ENCODE measurements around the gene CEP350. TPM values are rescaled to one million over a fixed set of nuclear protein-coding genes. Genes with fewer than 3 reads are reported as not detected.

CEP350 gene
- total RNA-seq, 4 donors from 2014 or later: 40.0 to 60.3 (median 57.3) TPM

DNA sequence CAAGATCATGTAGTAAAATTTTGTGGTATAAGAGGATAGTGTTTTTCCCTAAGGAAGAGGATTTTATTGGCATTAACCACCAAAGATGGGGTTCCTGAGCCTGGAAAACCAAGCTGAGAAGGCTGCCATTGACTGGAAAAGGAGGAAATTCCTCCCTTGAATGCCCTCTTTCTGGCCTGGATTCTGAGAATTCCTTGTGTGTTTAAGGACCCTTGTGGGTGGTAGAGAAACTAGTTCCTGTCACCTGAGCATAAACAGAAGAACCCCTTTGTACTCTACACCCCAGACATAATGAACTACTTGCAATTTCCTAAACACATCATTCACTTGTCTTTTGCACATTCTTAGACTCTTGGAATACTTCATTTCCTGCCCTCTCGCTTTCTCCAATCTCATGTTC, 33.1 kb upstream of the CEP350 start:
- TF ChIP-seq, protein P1, sequence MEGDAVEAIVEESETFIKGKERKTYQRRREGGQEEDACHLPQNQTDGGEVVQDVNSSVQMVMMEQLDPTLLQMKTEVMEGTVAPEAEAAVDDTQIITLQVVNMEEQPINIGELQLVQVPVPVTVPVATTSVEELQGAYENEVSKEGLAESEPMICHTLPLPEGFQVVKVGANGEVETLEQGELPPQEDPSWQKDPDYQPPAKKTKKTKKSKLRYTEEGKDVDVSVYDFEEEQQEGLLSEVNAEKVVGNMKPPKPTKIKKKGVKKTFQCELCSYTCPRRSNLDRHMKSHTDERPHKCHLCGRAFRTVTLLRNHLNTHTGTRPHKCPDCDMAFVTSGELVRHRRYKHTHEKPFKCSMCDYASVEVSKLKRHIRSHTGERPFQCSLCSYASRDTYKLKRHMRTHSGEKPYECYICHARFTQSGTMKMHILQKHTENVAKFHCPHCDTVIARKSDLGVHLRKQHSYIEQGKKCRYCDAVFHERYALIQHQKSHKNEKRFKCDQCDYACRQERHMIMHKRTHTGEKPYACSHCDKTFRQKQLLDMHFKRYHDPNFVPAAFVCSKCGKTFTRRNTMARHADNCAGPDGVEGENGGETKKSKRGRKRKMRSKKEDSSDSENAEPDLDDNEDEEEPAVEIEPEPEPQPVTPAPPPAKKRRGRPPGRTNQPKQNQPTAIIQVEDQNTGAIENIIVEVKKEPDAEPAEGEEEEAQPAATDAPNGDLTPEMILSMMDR (IDR thresholded peaks at IDR 0.05): no peak
- no peak for TF ChIP-seq POLR2AphosphoS5 (IDR thresholded peaks at IDR 0.05)
- no peak for TF ChIP-seq EP300 (IDR thresholded peaks at IDR 0.05; ENCODE audit: low read depth)
- no peak for TF ChIP-seq POLR2A (IDR thresholded peaks at IDR 0.05)
- H3K36me3 ChIP-seq: peaks cover 0 to 38% (median 8%) of the 10 kb centered on the region in 4 donors

DNA sequence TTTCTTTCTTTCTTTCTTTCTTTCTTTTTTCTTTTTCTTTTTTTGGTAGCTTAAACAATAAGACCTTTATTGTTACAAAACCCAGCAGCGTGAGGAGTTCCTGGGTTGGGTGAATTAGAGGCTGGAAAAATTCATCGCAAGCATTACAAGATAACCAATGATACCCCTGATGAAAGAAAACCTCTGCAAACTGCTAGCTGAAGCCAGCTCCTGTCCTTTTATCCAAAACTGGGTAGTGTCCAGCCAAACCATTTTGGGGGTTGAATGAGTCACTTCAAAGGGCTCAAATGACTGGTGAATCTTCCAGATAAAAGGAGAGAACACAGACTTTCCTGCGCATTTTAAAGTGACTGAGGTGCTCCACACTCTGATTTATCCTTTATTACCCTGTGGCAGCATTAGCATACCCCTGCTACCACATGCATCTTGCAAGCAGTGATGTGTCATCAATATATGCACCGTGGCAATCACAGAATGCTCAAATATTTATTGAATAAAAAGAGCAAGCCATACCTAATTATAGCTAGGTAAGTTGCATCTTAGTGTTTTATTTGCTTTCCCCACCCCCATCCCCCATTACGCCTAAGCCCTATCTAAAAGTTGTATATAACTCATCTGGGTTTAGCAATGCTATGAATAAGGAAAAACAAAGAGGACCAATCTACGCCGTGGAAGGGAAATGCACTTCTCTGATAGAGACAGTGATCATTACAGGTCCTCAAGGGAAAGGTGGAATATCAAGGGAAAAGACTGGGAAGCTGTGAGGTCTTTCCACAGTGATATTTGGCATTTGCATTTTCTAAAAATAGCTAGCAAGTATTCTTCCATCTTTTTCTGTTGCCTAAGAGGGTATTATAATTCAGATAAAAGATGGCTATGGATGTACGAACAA, 32.4 kb upstream of the CEP350 start:
- DNase-seq: no peak
- H3K27ac ChIP-seq: no peak overlapping the region
- H3K27me3 ChIP-seq: no peaks in the 10 kb centered on the region
- no peaks in the 10 kb centered on the region for H3K4me1 ChIP-seq
- H3K36me3 ChIP-seq: peaks cover 0 to 33% (median 8%) of the 10 kb centered on the region in 4 donors
- no peak overlapping the region for H3K4me3 ChIP-seq
- 85 to 91% methylated on average over 7 to 8 of the region's 8 CpGs for WGBS, 2 donors (ENCODE audit: low coverage in 1 of 2)
- intact Hi-C loops (cut with DNase I; ENCODE audit: low total_unique reads): no loop called here
- no peaks in the 10 kb centered on the region for H3K9me3 ChIP-seq
- no peak for TF ChIP-seq POLR2AphosphoS5 (IDR thresholded peaks at IDR 0.05)
- no peak for TF ChIP-seq EP300 (IDR thresholded peaks at IDR 0.05; ENCODE audit: low read depth)
- TF ChIP-seq, protein P1 (IDR thresholded peaks at IDR 0.05): no peak
- TF ChIP-seq POLR2A (IDR thresholded peaks at IDR 0.05): no peak
- in situ Hi-C loops (cut with MboI; ENCODE audit: low pct_ligation_motif_present in 1 of 4, low pct_unique_long_range_greater_than_20kb in 1 of 4, low sequenced_read_pairs in 3 of 4): no loop called here

More for the DNA sequence above, 33.1 kb upstream of the CEP350 start:
- intact Hi-C loops (cut with DNase I; ENCODE audit: low total_unique reads): no loop called here
- Histone ChIP-seq H3K27me3 (no peaks in the 10 kb centered on the region), H3K27ac (no peak overlapping the region), H3K4me3 (no peak overlapping the region), H3K9me3 (no peaks in the 10 kb centered on the region), H3K4me1 (no peaks in the 10 kb centered on the region)
- in situ Hi-C loops (cut with MboI; ENCODE audit: low pct_ligation_motif_present in 1 of 4, low pct_unique_long_range_greater_than_20kb in 1 of 4, low sequenced_read_pairs in 3 of 4): no loop called here
- no peak for DNase-seq
- WGBS, 2 donors (ENCODE audit: low coverage in 1 of 2): 88 to 100% methylated on average over 1 of the region's 1 CpG

DNA sequence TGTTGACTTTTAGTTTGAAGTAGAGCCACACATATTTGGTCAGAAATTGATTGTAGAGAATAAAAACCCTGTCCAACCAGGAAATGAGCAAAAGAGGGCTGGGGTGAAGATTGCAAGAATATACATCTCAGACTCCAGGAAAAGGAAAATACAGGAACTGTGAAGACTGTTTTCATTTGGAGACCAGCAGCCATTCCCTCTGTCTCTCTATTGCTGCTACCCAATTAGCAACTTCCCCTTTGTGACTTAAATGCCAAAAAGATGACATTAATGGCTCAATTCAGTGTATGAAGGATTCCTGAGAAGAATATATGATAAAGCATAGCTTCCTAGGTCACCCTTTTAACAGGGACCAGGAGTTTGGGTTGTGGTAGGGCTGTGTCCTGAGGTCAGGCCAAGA, 31.6 kb upstream of the CEP350 start:
- Histone ChIP-seq H3K36me3 (peaks cover 0 to 25% (median 4%) of the 10 kb centered on the region in 4 donors), H3K9me3 (no peaks in the 10 kb centered on the region), H3K27me3 (no peaks in the 10 kb centered on the region), H3K27ac (no peak overlapping the region), H3K4me3 (no peak overlapping the region), H3K4me1 (no peaks in the 10 kb centered on the region)
- DNase-seq: no peak
- intact Hi-C loops (cut with DNase I; ENCODE audit: low total_unique reads): no loop called here
- TF ChIP-seq, protein P1 (IDR thresholded peaks at IDR 0.05): no peak
- TF ChIP-seq POLR2AphosphoS5 (IDR thresholded peaks at IDR 0.05): no peak
- TF ChIP-seq EP300 (IDR thresholded peaks at IDR 0.05; ENCODE audit: low read depth): no peak
- TF ChIP-seq POLR2A (IDR thresholded peaks at IDR 0.05): no peak
- in situ Hi-C loops (cut with MboI; ENCODE audit: low pct_ligation_motif_present in 1 of 4, low pct_unique_long_range_greater_than_20kb in 1 of 4, low sequenced_read_pairs in 3 of 4): no loop called here

DNA sequence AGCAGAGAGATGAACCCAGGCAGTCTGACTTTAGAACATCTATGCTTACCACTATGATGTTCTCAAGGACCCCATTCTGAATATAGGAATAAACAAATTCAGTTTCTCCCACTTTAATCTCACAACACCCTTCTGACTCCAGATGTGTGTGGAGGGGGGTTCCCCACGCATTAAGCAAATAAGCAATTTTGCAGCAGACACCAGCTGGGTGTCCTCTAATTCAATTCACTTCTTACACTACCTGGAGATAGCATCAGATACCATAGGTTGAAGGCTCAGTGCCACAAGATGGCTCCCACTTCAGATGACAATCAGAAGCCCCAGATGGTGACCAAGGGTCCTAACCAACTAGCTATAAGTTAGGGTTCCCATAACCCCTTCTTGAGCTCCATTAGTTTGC, 30.3 kb upstream of the CEP350 start:
- Histone ChIP-seq H3K9me3 (no peaks in the 10 kb centered on the region), H3K4me3 (no peak overlapping the region), H3K36me3 (peaks cover 0 to 13% (median 0%) of the 10 kb centered on the region in 4 donors), H3K4me1 (no peaks in the 10 kb centered on the region), H3K27me3 (no peaks in the 10 kb centered on the region), H3K27ac (no peak overlapping the region)
- TF ChIP-seq, protein P1 (IDR thresholded peaks at IDR 0.05): no peak
- no peak for TF ChIP-seq POLR2A (IDR thresholded peaks at IDR 0.05)
- TF ChIP-seq EP300 (IDR thresholded peaks at IDR 0.05; ENCODE audit: low read depth): no peak
- no peak for TF ChIP-seq POLR2AphosphoS5 (IDR thresholded peaks at IDR 0.05)
- intact Hi-C loops (cut with DNase I; ENCODE audit: low total_unique reads) (no loop called here), in situ Hi-C loops (cut with MboI; ENCODE audit: low pct_ligation_motif_present in 1 of 4, low pct_unique_long_range_greater_than_20kb in 1 of 4, low sequenced_read_pairs in 3 of 4) (no loop called here)
- DNase-seq: no peak
- 81% methylated on average over 1 of the region's 1 CpG; no CpG with 5 or more reads in 1 of the 2 donors for WGBS, 2 donors (ENCODE audit: low coverage in 1 of 2)

Measured in transverse colon (tissue), 4 donors.